ENCODE measurements around the gene TTC34.
"Not testable (repeated sequence)": the region's sequence is repeated elsewhere in the genome, so short reads cannot be mapped to it uniquely, and the experiment has no call there.

Gene TTC34

DNA sequence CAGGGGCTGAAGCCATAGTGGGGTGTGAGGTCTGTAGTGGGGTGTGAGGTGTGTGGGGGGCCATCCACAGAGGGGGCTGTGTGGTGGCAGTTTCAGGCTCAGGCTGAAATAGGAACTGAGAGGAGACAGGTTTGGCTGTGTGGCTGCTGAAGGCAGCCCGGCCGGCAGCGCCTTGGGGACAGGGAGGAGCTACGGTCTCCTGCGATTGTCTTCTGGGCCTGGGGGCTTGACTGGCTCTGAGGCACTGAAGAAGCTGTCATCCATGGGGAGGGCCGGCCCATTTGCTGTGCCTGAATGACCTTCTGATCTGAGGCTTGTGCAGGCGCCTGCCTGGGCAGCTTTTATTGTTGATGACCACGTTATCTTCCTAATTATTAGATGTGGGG, 10.0 kb upstream of the TTC34 start:
- DNase-seq: no peak

- DNase-seq: no peak
Observed at GRCh38 chr1:2810899-2811532, 9.5 kb upstream of the TTC34 start.

- DNase-seq: no peak
Observed at GRCh38 chr1:2810281-2810680, 8.8 kb upstream of the TTC34 start.

DNA sequence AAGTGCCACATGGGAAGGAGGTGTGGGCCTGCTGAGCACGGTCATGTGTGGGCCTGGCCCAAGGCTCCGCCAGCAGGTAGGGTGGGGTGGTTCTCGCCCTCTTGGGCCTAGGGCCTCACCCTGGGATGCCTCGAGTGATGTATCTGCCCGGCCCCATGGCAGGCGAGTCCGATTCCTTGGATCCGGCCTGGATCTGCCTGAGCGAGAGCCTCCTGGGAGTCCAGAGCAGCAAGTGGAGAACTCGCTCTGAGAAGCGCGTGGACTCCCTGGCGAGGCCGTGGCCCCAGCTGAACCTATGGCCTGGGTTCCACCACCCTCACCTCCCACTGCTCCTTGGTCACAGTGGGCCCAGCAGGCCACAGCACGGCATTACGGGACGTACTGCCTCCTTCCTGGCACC, 8.2 kb upstream of the TTC34 start:
- no peak for DNase-seq

- no peak for DNase-seq
Observed at GRCh38 chr1:2808831-2809605, 7.5 kb upstream of the TTC34 start.

DNA sequence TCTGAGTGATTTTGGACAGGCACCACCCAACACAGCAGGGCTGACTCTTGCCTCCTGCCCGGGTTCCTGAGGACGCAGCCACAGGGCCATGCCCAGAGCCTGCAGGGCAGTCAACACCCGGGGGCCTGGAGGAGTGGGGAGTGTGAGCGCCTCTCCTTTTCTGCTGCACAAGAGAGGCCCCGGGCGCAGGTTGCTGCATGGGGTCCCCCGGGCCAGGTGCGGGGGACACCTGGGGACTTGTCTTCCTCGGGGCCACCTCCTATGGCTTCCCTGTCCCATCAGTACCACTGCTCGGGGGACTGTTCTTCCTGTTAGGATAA, 6.9 kb upstream of the TTC34 start:
- DNase-seq: no peak

- no peak for DNase-seq
Observed at GRCh38 chr1:2807678-2808385, 6.3 kb upstream of the TTC34 start.

DNA sequence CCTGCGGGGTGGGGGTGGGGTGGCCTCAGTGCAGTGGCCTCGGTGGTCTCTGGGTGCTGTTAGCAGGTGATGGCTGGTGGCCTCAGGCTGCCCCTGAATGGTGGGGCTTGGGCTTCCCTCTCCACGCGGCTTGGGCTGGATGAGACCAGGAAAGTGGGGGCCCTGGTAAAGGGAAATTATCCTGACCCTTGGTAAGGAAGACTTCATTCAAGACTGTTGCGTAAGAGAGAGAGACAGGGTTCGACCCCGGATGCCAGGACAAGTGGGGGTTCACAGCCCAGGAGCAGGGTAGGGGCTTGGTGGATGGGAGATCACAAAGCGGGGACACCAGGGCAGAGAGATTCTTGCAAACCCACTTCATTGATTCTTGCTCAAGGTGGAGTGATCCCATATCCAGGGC, 5.5 kb upstream of the TTC34 start:
- no peak for DNase-seq

GRCh38 chr1:2806591-2806990, 5.1 kb upstream of the TTC34 start:
- DNase-seq: no peak

- no peak for DNase-seq
Observed at GRCh38 chr1:2805801-2806430, 4.4 kb upstream of the TTC34 start.

- no peak for DNase-seq
Observed at GRCh38 chr1:2804628-2805351, 3.3 kb upstream of the TTC34 start.

DNA sequence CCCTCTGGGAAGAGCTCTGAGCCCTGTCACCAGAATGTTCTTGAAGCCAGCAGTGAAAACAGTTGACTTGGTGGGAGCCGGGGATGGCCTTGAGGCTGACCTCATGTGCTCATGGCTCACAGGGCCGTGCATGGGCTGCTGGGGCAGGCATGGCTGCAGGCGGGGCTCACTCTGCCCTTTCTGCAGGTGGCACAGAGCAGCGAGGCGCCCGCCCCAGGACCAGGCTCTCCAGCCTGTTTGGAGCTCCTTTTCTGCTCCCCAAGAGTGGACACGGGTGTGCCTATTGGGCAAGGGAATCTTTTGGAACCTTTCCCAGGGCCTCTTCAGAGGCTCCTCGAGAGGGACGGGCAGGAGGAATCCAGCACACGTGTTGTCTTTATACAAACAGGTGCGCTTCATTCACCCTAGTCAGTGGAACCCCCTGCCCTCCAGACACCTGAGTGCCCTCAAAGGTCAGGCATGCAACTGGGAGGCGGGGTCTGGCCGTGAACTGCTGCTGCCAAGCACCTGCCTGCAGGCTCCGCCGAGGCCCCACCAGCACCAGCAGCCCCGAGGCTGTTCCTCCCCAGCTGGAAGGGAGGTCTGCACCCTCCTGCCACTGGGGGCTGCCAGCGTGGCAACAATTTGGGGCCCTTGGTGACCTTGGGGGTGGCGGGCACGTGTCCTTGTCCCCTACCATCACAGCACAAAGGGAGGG, 2.6 kb upstream of the TTC34 start:
- no peak for DNase-seq

GRCh38 chr1:2803086-2803930, 1.8 kb upstream of the TTC34 start:
- DNase-seq: no peak

GRCh38 chr1:2802421-2802961, 998 bp upstream of the TTC34 start:
- DNase-seq: no peak

- no peak for DNase-seq
Observed at GRCh38 chr1:2801046-2801445, 447 bp downstream of the TTC34 start.

DNA sequence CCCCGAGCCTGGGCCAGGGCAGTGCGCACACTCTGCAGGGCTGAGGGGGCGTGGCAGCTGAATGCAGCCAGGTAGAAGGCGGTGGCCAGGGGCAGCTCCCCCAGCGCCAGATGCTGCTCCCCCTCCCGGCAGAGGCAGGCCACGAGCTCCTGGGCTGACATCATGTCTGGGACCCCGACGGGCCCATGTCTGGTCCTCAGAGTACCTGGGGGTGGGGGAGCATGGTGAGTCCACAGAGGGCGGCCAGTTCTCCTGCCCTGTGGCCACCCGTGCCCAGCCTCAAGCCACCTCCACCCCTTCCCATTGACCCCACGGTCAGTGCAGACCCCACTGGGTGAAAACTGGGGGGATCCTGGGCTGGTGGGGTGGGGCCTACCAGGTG, 838 bp downstream of the TTC34 start:
- DNase-seq: no peak

DNA sequence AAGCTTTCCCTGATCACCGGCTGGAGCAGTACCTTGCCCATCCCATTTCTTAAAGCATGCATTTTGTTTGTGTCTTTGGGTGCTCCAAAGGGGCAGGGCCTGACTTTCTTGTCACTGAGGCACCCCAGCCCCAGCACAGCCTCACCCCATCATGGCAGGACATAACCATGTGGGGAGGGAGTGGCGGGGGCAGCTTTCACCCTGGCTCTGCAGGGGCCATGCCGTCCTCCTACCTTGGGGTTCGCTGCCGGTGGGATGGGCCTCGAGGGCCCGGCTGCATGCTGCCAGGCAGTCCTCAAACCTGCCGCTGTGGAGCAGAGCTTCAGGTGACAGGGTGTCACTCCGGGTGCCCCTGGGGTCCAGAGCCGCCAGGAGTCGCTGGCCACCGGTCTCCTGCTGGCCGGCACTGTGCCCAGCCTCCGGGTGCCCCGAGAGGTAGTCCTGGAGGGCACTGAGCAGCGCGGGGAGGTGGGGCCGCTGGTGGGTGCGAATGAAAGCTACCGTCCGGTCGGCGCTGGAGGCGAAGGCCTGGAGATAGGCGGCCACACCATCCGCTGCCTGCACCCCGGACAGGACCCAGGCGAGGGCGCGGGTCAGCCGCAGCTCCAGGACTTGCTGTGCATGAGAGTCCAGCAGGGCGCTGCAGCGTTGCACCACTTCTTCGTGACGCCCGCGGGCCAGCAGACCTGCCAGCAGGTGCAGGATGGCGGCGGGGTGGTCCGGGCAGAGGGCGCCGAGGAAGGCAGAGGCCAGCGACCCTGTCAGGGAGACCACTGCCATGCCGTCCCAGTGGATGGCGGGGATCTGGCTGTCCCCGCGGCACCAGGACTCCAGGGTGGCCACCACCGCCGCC, 1.5 kb downstream of the TTC34 start:
- no peak for DNase-seq

DNA sequence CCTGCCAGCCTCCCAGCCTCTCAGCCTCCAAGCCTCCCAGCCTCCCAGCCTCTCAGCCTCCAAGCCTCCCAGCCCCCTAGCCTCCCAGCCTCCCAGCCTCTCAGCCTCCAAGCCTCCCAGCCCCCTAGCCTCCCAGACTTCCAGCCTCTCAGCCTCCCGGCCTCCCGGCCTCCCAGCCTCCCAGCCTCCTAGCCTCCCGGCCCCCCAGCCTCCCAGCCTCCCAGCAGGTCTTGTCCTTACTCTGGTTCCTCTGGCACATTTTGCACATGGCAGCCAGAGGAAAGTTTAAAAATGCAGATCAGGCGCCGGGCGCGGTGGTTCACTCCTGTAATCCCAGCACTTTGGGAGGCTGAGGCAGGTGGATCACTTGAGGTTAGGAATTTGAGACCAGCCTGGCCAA, 2.5 kb downstream of the TTC34 start:
- not testable (repeated sequence) for DNase-seq

GRCh38 chr1:2797741-2798016, 3.8 kb downstream of the TTC34 start:
- no peak for DNase-seq

DNA sequence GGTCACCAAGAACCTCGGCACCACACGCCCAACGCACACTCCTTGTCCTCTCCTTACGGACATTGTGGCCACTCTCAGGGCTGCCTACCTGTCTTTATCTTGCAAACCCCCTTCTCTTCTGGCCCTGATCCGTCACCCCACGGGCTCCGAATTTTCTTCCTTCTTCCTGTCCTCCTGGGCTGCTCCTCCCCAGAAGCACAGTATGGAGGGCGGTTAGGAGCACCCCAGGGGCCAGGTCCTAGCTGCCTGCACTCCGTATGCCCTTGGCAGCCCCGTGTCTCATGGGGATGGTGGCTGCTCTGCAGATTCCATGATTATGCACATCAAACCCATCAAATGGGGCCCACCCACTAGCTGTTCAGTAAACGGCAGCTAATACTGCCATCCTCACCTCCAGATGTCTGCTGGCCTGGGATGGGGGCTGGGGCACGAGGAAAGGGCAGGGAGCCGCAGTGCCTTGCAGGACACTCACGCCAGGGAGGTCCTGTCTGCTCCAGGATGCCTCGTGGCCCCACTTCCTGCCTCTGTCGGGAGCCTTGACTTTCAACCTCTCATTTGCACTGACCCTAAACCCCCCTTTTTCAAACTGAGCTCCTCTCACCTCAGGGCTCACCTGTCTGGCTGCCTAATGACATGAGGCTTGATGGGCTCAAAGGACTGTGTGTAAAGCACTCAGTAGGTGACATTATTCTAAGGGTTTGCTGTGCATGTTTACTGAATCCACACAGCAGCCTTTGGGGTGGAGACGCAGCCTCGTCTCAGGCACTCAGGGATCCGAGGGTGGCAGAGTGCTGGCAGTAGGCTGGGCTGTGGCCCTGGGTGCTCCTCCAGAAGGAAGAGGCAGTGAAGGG, 4.4 kb downstream of the TTC34 start:
- DNase-seq: no peak

Data from NCI-H1092 (cell line).